GM12873 (cell line): ENCODE measurements around the gene HSD11B1.

Experiments
- TF ChIP-seq, protein P1 (sequence below): IDR thresholded peaks from 2 replicates; pipeline ENCODE4 v1.5.1; 2012; ENCODE audit warnings: low read depth, mild to moderate bottlenecking, moderate library complexity, low read length, control low read depth; ENCODE audit not compliant: insufficient read depth; ENCODE audit errors: missing control alignments

Gene HSD11B1

DNA sequence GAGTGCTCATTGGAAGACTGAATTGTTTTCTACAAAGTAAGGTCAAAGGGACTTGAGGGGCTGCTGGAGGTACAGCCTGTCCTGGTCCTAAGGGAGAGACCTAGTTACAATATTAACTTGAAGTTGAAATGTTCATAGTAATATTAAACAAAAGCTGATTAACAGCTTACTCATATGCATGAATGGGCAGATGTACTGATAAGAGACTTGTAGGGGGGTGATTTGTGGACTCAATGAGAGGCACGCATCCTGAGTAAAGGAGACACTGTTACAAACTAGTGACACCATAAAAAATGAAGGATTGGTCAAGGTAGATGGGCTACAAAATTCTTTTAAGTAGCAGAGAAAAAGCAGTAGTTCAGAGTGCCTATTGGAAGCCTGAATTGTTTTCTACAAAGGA lies 2.7 kb downstream of the HSD11B1 start:
- TF ChIP-seq, protein P1, sequence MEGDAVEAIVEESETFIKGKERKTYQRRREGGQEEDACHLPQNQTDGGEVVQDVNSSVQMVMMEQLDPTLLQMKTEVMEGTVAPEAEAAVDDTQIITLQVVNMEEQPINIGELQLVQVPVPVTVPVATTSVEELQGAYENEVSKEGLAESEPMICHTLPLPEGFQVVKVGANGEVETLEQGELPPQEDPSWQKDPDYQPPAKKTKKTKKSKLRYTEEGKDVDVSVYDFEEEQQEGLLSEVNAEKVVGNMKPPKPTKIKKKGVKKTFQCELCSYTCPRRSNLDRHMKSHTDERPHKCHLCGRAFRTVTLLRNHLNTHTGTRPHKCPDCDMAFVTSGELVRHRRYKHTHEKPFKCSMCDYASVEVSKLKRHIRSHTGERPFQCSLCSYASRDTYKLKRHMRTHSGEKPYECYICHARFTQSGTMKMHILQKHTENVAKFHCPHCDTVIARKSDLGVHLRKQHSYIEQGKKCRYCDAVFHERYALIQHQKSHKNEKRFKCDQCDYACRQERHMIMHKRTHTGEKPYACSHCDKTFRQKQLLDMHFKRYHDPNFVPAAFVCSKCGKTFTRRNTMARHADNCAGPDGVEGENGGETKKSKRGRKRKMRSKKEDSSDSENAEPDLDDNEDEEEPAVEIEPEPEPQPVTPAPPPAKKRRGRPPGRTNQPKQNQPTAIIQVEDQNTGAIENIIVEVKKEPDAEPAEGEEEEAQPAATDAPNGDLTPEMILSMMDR = no peak

DNA sequence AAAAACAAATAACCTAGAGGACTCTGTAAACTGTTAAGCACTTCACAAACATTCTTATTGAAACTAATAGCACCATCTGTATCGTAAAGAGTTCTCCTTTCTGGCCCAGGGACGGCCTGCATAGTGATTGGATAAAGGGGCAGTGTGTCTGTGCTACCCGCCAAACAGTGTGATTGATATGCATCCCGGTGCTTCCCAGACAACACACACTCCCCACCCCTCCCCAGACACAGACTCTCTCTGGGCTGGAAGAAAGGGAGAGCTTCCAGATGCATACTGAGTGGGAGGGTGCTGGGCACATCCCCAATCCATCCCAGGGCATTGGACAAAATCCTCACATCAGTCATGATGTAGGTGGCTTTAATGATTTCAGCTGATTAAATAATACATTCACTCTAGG lies 3.7 kb downstream of the HSD11B1 start:
- TF ChIP-seq, protein P1 = no peak

DNA sequence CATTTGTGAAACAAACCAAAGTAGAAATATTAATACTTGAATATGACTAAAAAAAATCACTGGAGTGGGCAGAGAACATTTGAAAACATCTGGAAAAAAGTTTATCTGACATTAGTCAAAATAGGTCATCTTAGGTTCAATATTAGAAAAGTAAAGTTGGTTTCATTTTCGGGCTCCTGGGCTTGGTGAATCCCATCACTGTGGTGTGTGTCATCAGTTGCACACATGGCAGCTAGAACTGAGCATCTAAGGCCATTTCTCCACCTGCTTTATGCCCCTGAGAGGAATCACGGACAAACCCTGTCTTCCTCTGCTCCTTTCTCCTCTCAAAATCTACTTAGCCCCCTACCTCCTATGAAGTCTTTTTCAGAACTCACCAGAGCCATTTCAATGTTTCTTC lies 5.4 kb downstream of the HSD11B1 start:
- TF ChIP-seq, protein P1 = no peak

DNA sequence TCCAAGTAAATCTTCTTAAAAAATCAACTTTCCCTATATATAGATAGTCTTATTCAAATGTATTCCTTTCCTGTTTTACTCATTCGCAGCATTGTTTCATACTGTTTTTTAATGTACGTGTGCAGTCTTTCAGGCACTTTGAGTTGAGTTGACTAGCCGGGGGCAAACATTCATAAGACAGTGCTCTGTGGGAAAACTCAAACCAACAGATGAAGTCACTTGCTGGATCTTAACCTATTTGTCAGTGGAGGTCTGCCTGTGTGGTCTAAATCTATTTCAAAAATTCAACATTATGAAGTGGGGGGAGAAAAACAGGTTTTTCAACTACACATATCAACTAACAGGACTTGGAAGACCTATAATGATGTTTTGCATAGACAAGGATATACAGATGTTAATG lies 6.2 kb downstream of the HSD11B1 start:
- TF ChIP-seq, protein P1 = no peak

DNA sequence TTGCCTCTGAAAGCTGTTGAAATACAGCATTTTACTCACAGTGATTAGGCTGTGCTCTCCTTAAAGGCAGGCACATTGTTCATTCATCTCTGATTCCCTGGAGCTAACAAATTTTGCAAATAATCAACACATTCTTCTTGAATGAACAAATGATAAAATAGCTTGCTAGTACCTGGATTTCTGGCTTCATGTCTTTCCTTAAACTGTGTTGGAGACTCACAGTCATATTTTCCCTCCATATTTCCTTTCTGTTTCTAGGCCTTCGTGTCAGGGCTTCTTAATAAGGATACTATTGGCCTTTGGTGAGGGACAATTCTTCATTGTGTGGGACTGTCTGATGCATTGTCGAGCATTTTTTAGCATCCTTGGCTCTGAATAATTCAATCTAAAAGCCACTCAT lies 9.7 kb downstream of the HSD11B1 start:
- TF ChIP-seq, protein P1 = no peak

DNA sequence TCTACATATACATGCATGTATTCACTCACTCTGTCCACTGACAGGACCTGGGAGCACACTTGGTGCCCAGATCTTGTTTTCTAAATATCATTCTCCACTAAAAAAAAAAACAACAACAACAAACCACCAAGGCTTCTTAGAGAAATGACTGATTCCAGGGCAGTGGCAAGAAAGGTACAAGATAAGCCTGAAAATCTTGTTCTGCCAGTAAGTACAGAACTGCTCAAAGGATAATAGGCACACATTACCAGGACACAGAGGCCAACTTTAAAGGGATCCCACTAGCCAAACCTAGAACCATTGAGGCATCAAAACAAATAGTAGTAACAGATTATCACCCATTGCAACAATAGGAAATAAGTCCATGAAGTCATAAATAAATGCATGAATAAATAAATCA lies 10.7 kb downstream of the HSD11B1 start:
- TF ChIP-seq, protein P1 = no peak

DNA sequence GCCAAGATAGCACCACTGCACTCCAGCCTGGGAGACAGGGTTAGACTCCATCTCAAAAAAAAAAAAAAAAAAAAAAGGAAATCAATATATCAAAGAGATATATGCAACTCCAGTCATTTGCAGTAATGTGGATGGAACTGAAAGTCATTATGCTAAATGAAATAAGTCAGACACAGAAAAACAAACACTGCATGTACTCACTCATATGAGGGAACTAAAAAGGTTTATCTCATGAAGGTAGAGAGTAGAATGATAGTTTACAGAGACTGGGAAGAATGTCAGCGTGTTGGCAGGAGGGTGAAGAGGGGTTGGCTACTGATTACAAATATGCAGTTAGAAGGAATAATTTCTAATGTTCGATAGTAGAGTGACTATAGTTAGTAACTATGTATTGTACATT lies 13.2 kb downstream of the HSD11B1 start:
- TF ChIP-seq, protein P1 = no peak

DNA sequence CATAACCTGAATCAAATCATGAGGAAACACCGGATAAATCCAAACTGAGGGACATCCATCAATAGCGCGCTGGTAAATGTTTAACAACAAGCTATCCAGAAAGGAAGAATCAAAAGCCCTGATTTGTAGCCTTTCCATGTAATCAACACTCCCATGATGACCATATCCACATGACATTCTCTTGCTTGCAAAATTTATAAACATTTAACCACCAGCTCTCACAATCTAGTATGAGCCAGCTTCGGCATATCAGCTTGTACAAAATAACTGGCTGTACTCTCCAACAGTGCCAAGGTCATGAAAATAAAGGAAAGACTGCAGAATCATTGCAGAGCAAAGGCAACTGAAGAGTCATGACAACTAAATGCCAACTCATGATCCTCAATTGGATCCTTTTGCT lies 15.7 kb downstream of the HSD11B1 start:
- TF ChIP-seq, protein P1 = no peak
